HepG2 (cell line): ENCODE results near the gene PIM3. TPM values are rescaled to one million over a fixed set of nuclear protein-coding genes. Genes with fewer than 3 reads are reported as not detected.

Source experiments
- ATAC-seq: fragments of 200-7000 bp; cut with Tn5 transposase; 3 replicates; pipeline ENCODE4 v1.9.1; 2020; ENCODE audit warnings: mild to moderate bottlenecking, moderate library complexity
- BruUV-seq: library from RNA; stranded (reverse); fragments of 400-500 nt; replicated peaks from 2 replicates; lab custom pipeline; 2021; lab: Mats Ljungman, UMichigan
- CTCF ChIA-PET: fragments of 300-600 bp; formaldehyde crosslinking; extraction: SDS; loops from one replicate; lab custom pipeline; 2021; ENCODE audit warnings: low total read pairs, inconsistent platforms, low intra/inter-chr PET ratio; lab: Yijun Ruan, JAX
- POLR2A ChIA-PET: fragments of 350-600 bp; sonication (Branson Sonifier 250); formaldehyde crosslinking; loops from one replicate; lab custom pipeline; 2020; ENCODE audit warnings: antibody characterized with exemption, inconsistent platforms; lab: Yijun Ruan, JAX
- DNase-seq: peaks from one replicate; pipeline ENCODE4 v3.0.0-alpha.2; 2015; ENCODE audit warnings: low spot score
- FAIRE-seq: peaks from 3 replicates; lab custom pipeline; 2011; peaks lifted over from hg19 to GRCh38; lab: Jason Lieb, UNC
- H2AFZ ChIP-seq: one replicate; pipeline ENCODE4 v1.6.1; 2011; ENCODE audit warnings: low read length, inconsistent platforms
- H3K27ac ChIP-seq: fragments of 300-600 bp; 3 replicates; pipeline ENCODE4 v1.8.0; 2011; ENCODE audit warnings: mixed run types, mild to moderate bottlenecking, mixed read lengths, low read length, inconsistent platforms; ENCODE audit not compliant: insufficient read depth; ENCODE audit errors: extremely low read length
- H3K27me3 ChIP-seq, 2 experiments: fragments of 200-600 bp in 1 of 2; 2 replicates in 1 of 2; 3 replicates in 1 of 2; pipeline versions ENCODE4 v1.6.0 to v1.8.0; 2011; ENCODE audit warnings: low read length in 2 of 2, mild to moderate bottlenecking in 2 of 2, moderate library complexity in 2 of 2, inconsistent platforms in 1 of 2; ENCODE audit not compliant: insufficient read depth in 2 of 2, control insufficient read depth in 1 of 2
- H3K36me3 ChIP-seq, 2 experiments: fragments of 200-600 bp in 1 of 2; replicated peaks in 1 of 2; 2 replicates in 1 of 2; 3 replicates in 1 of 2; pipeline versions ENCODE4 v1.5.1 to v1.8.0; 2011; ENCODE audit warnings: low read length in 2 of 2, inconsistent platforms in 1 of 2; ENCODE audit not compliant: insufficient read depth in 2 of 2, control insufficient read depth in 1 of 2
- H3K4me1 ChIP-seq: 2 replicates; pipeline ENCODE4 v1.5.1; 2012; ENCODE audit warnings: low read length, inconsistent platforms; ENCODE audit not compliant: insufficient read depth
- H3K4me2 ChIP-seq: 2 replicates; pipeline ENCODE4 v1.6.0; 2011; ENCODE audit warnings: low read depth, low read length, inconsistent platforms
- H3K4me3 ChIP-seq, 3 experiments: fragments of 200-600 bp in 1 of 3; sonication (generic), shearing (Covaris generic) in 1 of 3; replicated peaks in 1 of 3; 2 replicates each; pipeline ENCODE4 v1.5.1; 2011 to 2016; ENCODE audit warnings: low read length in 3 of 3, inconsistent platforms in 2 of 3, low read depth in 2 of 3, mild to moderate bottlenecking in 2 of 3, control low read depth in 1 of 3, mixed read lengths in 1 of 3; ENCODE audit not compliant: insufficient read depth in 1 of 3
- H3K79me2 ChIP-seq: one replicate; pipeline ENCODE4 v1.6.1; 2011; ENCODE audit warnings: low read length, inconsistent platforms; ENCODE audit not compliant: insufficient read depth
- H3K9ac ChIP-seq: 2 replicates; pipeline ENCODE4 v1.6.0; 2011; ENCODE audit warnings: mild to moderate bottlenecking, low read depth, low read length, inconsistent platforms; ENCODE audit not compliant: insufficient read depth
- H3K9me3 ChIP-seq: 2 replicates; pipeline ENCODE4 v1.5.1; 2012; ENCODE audit warnings: mild to moderate bottlenecking, low read length
- H4K20me1 ChIP-seq: 2 replicates; pipeline ENCODE4 v1.6.0; 2011; ENCODE audit warnings: inconsistent platforms, mild to moderate bottlenecking, low read length, moderate library complexity; ENCODE audit not compliant: insufficient read depth
- ARNT2 ChIP-seq: sonication (generic); formaldehyde crosslinking; IDR thresholded peaks from 2 replicates; pipeline ENCODE4 v1.8.0; 2022; ENCODE audit warnings: mild to moderate bottlenecking, low read depth, missing genetic modification reagents, moderate library complexity
- ARNTL ChIP-seq: sonication (generic); formaldehyde crosslinking; IDR thresholded peaks from 2 replicates; pipeline ENCODE4 v1.4.0; 2020; ENCODE audit warnings: mild to moderate bottlenecking, missing genetic modification reagents
- ATF1 ChIP-seq: IDR thresholded peaks from 2 replicates; pipeline ENCODE4 v1.6.1; 2016; ENCODE audit warnings: mild to moderate bottlenecking, control low read depth
- CCDC6 ChIP-seq: sonication (generic); formaldehyde crosslinking; IDR thresholded peaks from 2 replicates; pipeline ENCODE4 v1.8.1; 2022; ENCODE audit warnings: mild to moderate bottlenecking, missing genetic modification reagents, moderate library complexity
- ELF3 ChIP-seq: IDR thresholded peaks from 2 replicates; pipeline ENCODE4 v1.6.1; 2016; ENCODE audit warnings: missing genetic modification reagents, missing compliant biosample characterization
- FOXA1 ChIP-seq, 2 experiments: fragments of 450-650 bp in 1 of 2; sonication (generic) in 1 of 2; formaldehyde crosslinking in 1 of 2; IDR thresholded peaks; 2 replicates each; pipeline versions ENCODE4 v1.4.0 to v1.6.1; 2016 to 2020; ENCODE audit warnings: missing genetic modification reagents in 1 of 2
- GZF1 ChIP-seq: sonication (generic); formaldehyde crosslinking; IDR thresholded peaks from 2 replicates; pipeline ENCODE4 v1.5.1; 2020; ENCODE audit warnings: mild to moderate bottlenecking, missing genetic modification reagents
- HNF4A ChIP-seq: sonication (generic); formaldehyde crosslinking; IDR thresholded peaks from 2 replicates; pipeline ENCODE4 v1.4.0; 2020; ENCODE audit warnings: missing genetic modification reagents
- HNRNPH1 ChIP-seq: fragments of 200-400 bp; formaldehyde crosslinking; optimal IDR thresholded peaks from 2 replicates; pipeline ENCODE3; 2017; ENCODE audit warnings: mild to moderate bottlenecking, low read depth, low read length
- HNRNPK ChIP-seq: fragments of 200-400 bp; formaldehyde crosslinking; IDR thresholded peaks from 2 replicates; pipeline ENCODE4 v1.6.1; 2018; ENCODE audit warnings: low read length, low read depth, moderate library complexity, mild to moderate bottlenecking; ENCODE audit not compliant: poor library complexity, severe bottlenecking
- NR2F6 ChIP-seq, 2 experiments: IDR thresholded peaks; 2 replicates each; pipeline ENCODE4 v1.6.1; 2016; ENCODE audit warnings: antibody characterized with exemption in 1 of 2, mild to moderate bottlenecking in 1 of 2
- RBM22 ChIP-seq: fragments of 200-400 bp; formaldehyde crosslinking; optimal IDR thresholded peaks from 2 replicates; pipeline ENCODE3; 2017; ENCODE audit warnings: mild to moderate bottlenecking, low read length, moderate library complexity
- REL ChIP-seq: sonication (generic); formaldehyde crosslinking; conservative IDR thresholded peaks from 2 replicates; pipeline ENCODE4 v1.8.0; 2022; ENCODE audit warnings: mild to moderate bottlenecking, missing genetic modification reagents, moderate library complexity
- SP5 ChIP-seq: IDR thresholded peaks from 2 replicates; pipeline ENCODE4 v1.6.1; 2016; ENCODE audit warnings: low read depth, borderline replicate concordance
- STAG1 ChIP-seq: sonication (generic); formaldehyde crosslinking; IDR thresholded peaks from 2 replicates; pipeline ENCODE4 v1.4.0; 2020; ENCODE audit warnings: missing genetic modification reagents
- U2AF1 ChIP-seq: fragments of 200-400 bp; formaldehyde crosslinking; optimal IDR thresholded peaks from 2 replicates; pipeline ENCODE3; 2017; ENCODE audit warnings: mild to moderate bottlenecking, low read depth, low read length
- ZBTB7A ChIP-seq: sonication (generic); formaldehyde crosslinking; IDR thresholded peaks from 2 replicates; pipeline ENCODE4 v1.8.0; 2022; ENCODE audit warnings: mild to moderate bottlenecking, missing genetic modification reagents
- ZFY ChIP-seq: sonication (generic); formaldehyde crosslinking; IDR thresholded peaks from 2 replicates; pipeline ENCODE4 v1.4.0; 2020; ENCODE audit warnings: missing genetic modification reagents
- ZNF230 ChIP-seq: sonication (generic); formaldehyde crosslinking; IDR thresholded peaks from 2 replicates; pipeline ENCODE4 v1.4.0; 2020; ENCODE audit warnings: mild to moderate bottlenecking, missing genetic modification reagents
- ZNF446 ChIP-seq: sonication (generic); formaldehyde crosslinking; IDR thresholded peaks from 2 replicates; pipeline ENCODE4 v1.5.0; 2020; ENCODE audit warnings: mild to moderate bottlenecking, missing genetic modification reagents
- ZNF556 ChIP-seq: sonication (generic); formaldehyde crosslinking; IDR thresholded peaks from 2 replicates; pipeline ENCODE4 v1.4.0; 2020; ENCODE audit warnings: mild to moderate bottlenecking, missing genetic modification reagents, borderline replicate concordance
- WGBS: methylation state at CpG from one replicate; pipeline ENCODE4 v1.1.6; 2017; ENCODE audit warnings: low lambda C conversion rate; 5-methylcytosine and 5-hydroxymethylcytosine counted together
- in situ Hi-C: cut with HindIII; loops from 2 replicates; pipeline ENCODE4 v1.10.0; 2017; ENCODE audit warnings: low pct_unique_long_range_greater_than_20kb; ENCODE audit not compliant: extremely low pct_ligation_motif_present
- intact Hi-C: fragments of 100-400 bp; cut with micrococcal nuclease; formaldehyde crosslinking; loops from one replicate; pipeline ENCODE4 v1.10.0; 2022; ENCODE audit not compliant: unreplicated experiment
- polyA plus RNA-seq, 8 experiments: library from polyadenylated mRNA; depleted of rRNA in 3 of 8; stranded (reverse) in 7 of 8; unstranded in 1 of 8; fragments of >200 nt; fragmentation: Illumina TruSeq in 4 of 8; extraction: Trizol in 4 of 8; gene quantifications; 2 replicates each; pipeline versions ENCODE4 v1.2.1 to v1.2.3, GENCODE V29; 2011 to 2016; ENCODE audit warnings: low read depth in 4 of 8, missing spikeins in 1 of 8, mixed read lengths in 1 of 8; ENCODE audit not compliant: insufficient read depth in 1 of 8
- total RNA-seq, 5 experiments: library from RNA; depleted of rRNA; stranded (reverse); fragments of >200 nt; fragmentation: Illumina TruSeq; extraction: Trizol; gene quantifications; 2 replicates each; pipeline ENCODE4 v1.2.3, GENCODE V29; 2016; ENCODE audit warnings: low read depth in 1 of 5
- TF ChIP-seq, protein P1 (sequence below): sonication (generic); formaldehyde crosslinking; IDR thresholded peaks from 2 replicates; pipeline ENCODE4 v1.5.0; 2020; ENCODE audit warnings: missing genetic modification reagents
- TF ChIP-seq, protein P2 (sequence below): sonication (generic); formaldehyde crosslinking; IDR thresholded peaks from 2 replicates; pipeline ENCODE4 v1.5.0; 2020; ENCODE audit warnings: missing genetic modification reagents
- TF ChIP-seq, protein P3 (sequence below): sonication (generic); formaldehyde crosslinking; IDR thresholded peaks from 2 replicates; pipeline ENCODE4 v1.4.0; 2020; ENCODE audit warnings: missing genetic modification reagents

The PIM3 gene
- total and polyA plus RNA-seq, 2 of the 13 experiments (the other 11 are each of a cell fraction or from before 2014, with no cell fraction given): 21.6 to 31.2 TPM

DNA sequence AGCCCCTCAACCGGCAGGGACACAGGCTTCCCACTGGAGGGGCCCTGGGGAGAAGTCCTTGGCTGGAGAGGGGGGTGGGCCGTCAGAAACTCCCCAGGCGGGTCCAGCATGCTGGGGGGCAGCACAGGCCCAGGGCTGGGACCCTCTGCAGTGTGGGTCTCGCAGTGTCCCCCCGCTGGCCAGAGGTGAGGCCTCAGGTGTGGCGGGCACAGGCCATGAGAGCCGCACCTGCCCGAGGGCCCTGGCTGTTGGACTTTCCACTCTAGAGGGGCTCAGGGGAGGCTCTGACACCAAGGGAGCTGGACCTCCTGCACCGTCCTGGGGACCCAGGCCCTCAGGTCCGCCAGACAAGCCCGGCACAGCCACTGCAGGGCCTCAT, 10.7 kb upstream of the PIM3 start:
- Histone ChIP-seq H2AFZ (no peak overlapping the region), H3K4me1 (peaks cover 95% of the 10 kb centered on the region), H3K79me2 (no peaks in the 10 kb centered on the region), H4K20me1 (no peaks in the 10 kb centered on the region), H3K36me3 (no peaks in the 10 kb centered on the region), H3K9ac (peak overlapping the region; percentile 81), H3K4me3 (peak overlapping the region; percentile 51 to 74 (median 60)), H3K9me3 (no peaks in the 10 kb centered on the region), H3K4me2 (peak overlapping the region; percentile 92), H3K27me3 (no peaks in the 10 kb centered on the region), H3K27ac (peak overlapping the region; percentile 77)
- CTCF ChIA-PET: no interaction called here
- intact Hi-C loops (no loop called here), in situ Hi-C loops (no loop called here)
- FAIRE-seq (no peak), ATAC-seq (peak; percentile 1), DNase-seq (no peak)
- no TSS peak for BruUV-seq
- POLR2A ChIA-PET: interaction anchor here (0.9 to 18.6 kb wide), 3 partner anchors 14 to 32 kb away, joined by 3 to 722 read pairs (median 283); partner anchors contain the start of genes ALG12, CRELD2 and PIM3
- WGBS: 0% methylated on average over 2 of the region's 11 CpGs
- TF ChIP-seq ZBTB7A (CRISPR knock-in tag) (0 out of 2 replicates have a peak, but pooled peaks have one; percentile 75), ZNF230 (CRISPR knock-in tag) (0 out of 2 replicates have a peak, but pooled peaks have one; percentile 4), STAG1 (CRISPR knock-in tag) (no peak), RBM22 (no peak), CCDC6 (CRISPR knock-in tag) (no peak), NR2F6 (IDR thresholded peaks at IDR 0.05) (no peak), NR2F6 (CRISPR knock-in tag; IDR thresholded peaks at IDR 0.05) (0 out of 2 replicates have a peak, but pooled peaks have one; percentile 9), ARNTL (CRISPR knock-in tag) (0 out of 2 replicates have a peak, but pooled peaks have one; percentile 21), SP5 (CRISPR knock-in tag) (peak; percentile 21; the same call in 1 of the 2 replicates), ZNF556 (CRISPR knock-in tag) (0 out of 2 replicates have a peak, but pooled peaks have one; percentile 9), ZFY (peak; percentile 32; the same call in 1 of the 2 replicates), ATF1 (CRISPR knock-in tag) (no peak), HNRNPH1 (peak; percentile 11), HNRNPK (no peak), ARNT2 (CRISPR knock-in tag) (0 out of 2 replicates have a peak, but pooled peaks have one; percentile 37), ELF3 (CRISPR knock-in tag) (no peak), U2AF1 (peak; percentile 18), FOXA1 (IDR thresholded peaks at IDR 0.05) (no peak), FOXA1 (CRISPR knock-in tag; IDR thresholded peaks at IDR 0.05) (no peak), REL (CRISPR knock-in tag) (no peak), ZNF446 (CRISPR knock-in tag) (no peak), GZF1 (CRISPR knock-in tag) (no peak), HNF4A (CRISPR knock-in tag) (peak; percentile 58; the same call in 1 of the 2 replicates)
- TF ChIP-seq, protein P1, sequence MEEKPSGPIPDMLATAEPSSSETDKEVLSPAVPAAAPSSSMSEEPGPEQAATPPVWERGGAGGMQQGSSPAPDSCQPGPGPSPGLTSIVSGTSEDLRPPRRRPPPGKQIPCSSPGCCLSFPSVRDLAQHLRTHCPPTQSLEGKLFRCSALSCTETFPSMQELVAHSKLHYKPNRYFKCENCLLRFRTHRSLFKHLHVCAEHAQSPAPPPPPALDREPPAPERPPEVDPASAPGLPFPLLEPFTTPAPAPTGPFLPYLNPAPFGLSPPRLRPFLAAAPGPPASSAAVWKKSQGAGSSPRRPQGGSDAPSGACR (CRISPR knock-in tag): no peak
- TF ChIP-seq, protein P2, sequence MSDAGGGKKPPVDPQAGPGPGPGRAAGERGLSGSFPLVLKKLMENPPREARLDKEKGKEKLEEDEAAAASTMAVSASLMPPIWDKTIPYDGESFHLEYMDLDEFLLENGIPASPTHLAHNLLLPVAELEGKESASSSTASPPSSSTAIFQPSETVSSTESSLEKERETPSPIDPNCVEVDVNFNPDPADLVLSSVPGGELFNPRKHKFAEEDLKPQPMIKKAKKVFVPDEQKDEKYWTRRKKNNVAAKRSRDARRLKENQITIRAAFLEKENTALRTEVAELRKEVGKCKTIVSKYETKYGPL: no peak
- TF ChIP-seq, protein P3, sequence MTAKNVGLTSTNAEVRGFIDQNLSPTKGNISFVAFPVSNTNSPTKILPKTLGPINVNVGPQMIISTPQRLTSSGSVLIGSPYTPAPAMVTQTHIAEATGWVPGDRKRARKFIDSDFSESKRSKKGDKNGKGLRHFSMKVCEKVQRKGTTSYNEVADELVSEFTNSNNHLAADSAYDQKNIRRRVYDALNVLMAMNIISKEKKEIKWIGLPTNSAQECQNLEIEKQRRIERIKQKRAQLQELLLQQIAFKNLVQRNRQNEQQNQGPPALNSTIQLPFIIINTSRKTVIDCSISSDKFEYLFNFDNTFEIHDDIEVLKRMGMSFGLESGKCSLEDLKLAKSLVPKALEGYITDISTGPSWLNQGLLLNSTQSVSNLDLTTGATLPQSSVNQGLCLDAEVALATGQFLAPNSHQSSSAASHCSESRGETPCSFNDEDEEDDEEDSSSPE (CRISPR knock-in tag): no peak
